ENCODE data around the gene ACCS. TPM values are rescaled to one million over a fixed set of nuclear protein-coding genes. Genes with fewer than 3 reads are reported as not detected.
A peak's percentile ranks its signal among the peaks of the same experiment; 100 is the strongest.

Gene ACCS
- total RNA-seq, 2 donors from 2014 or later, result 10.6 to 16.6 TPM

GRCh38 chr11:44049832-44050231, 16.2 kb upstream of the ACCS start:
- Histone ChIP-seq H3K36me3 (ENCODE audit: control insufficient read depth, insufficient read depth, low read length) (no peaks in the 10 kb centered on the region), H3K4me3 (ENCODE audit: low read length) (no peak overlapping the region), H3K27ac (ENCODE audit: low read depth, low read length) (no peak overlapping the region), H3K27me3 (ENCODE audit: control insufficient read depth, insufficient read depth, low read length, poor library complexity, severe bottlenecking) (peaks cover 8% of the 10 kb centered on the region), H3K9me3 (ENCODE audit: control insufficient read depth, low read length) (no peaks in the 10 kb centered on the region), H3K4me1 (ENCODE audit: control insufficient read depth, insufficient read depth, low read length) (no peaks in the 10 kb centered on the region), H3K9ac (ENCODE audit: extremely low read depth, low read length, poor library complexity, severe bottlenecking) (no peak overlapping the region)
- Mint-ChIP-seq H3K4me3 (no peak overlapping the region), H3K36me3 (ENCODE audit: low read depth) (no peaks in the 10 kb centered on the region), H3K27me3 (ENCODE audit: insufficient read depth) (peaks cover 21% of the 10 kb centered on the region), H3K4me1 (no peaks in the 10 kb centered on the region), H3K9me3 (no peaks in the 10 kb centered on the region), H3K27ac (no peak overlapping the region)
- TF ChIP-seq, protein P1, sequence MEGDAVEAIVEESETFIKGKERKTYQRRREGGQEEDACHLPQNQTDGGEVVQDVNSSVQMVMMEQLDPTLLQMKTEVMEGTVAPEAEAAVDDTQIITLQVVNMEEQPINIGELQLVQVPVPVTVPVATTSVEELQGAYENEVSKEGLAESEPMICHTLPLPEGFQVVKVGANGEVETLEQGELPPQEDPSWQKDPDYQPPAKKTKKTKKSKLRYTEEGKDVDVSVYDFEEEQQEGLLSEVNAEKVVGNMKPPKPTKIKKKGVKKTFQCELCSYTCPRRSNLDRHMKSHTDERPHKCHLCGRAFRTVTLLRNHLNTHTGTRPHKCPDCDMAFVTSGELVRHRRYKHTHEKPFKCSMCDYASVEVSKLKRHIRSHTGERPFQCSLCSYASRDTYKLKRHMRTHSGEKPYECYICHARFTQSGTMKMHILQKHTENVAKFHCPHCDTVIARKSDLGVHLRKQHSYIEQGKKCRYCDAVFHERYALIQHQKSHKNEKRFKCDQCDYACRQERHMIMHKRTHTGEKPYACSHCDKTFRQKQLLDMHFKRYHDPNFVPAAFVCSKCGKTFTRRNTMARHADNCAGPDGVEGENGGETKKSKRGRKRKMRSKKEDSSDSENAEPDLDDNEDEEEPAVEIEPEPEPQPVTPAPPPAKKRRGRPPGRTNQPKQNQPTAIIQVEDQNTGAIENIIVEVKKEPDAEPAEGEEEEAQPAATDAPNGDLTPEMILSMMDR (conservative IDR thresholded peaks at IDR 0.05), result no peak
- 83 to 89% methylated on average over 3 of the region's 3 CpGs for WGBS, 2 experiments (ENCODE audit: insufficient coverage in 1 of 2, insufficient read length in 1 of 2)
- DNase-seq, result peak; percentile 4

DNA sequence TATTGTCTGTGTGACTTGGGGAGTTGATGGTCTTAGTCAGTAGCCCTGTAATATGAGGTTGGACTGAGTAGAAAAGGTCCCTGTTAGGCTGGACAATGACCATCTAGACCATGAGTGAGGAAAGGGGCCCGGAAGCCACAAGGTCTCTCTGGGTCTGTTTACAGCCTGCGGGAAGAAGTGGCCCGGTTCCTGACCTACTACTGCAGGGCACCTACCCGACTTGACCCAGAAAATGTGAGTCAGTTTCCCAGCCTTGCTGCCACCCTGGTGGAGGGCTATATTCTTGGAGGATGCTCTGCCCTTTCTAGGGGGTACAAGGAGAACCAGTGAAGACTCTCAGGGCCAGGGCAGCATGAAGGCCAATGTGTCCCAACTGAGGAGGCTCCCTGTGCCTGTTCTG, 14.9 kb upstream of the ACCS start:
- Histone ChIP-seq H3K9ac (ENCODE audit: extremely low read depth, low read length, poor library complexity, severe bottlenecking) (no peak overlapping the region), H3K36me3 (ENCODE audit: control insufficient read depth, insufficient read depth, low read length) (no peaks in the 10 kb centered on the region), H3K27me3 (ENCODE audit: control insufficient read depth, insufficient read depth, low read length, poor library complexity, severe bottlenecking) (peaks cover 2% of the 10 kb centered on the region), H3K4me1 (ENCODE audit: control insufficient read depth, insufficient read depth, low read length) (no peaks in the 10 kb centered on the region), H3K27ac (ENCODE audit: low read depth, low read length) (no peak overlapping the region), H3K9me3 (ENCODE audit: control insufficient read depth, low read length) (no peaks in the 10 kb centered on the region), H3K4me3 (ENCODE audit: low read length) (no peak overlapping the region)
- Mint-ChIP-seq H3K4me1 (no peaks in the 10 kb centered on the region), H3K4me3 (no peak overlapping the region), H3K27ac (no peak overlapping the region), H3K9me3 (no peaks in the 10 kb centered on the region), H3K27me3 (ENCODE audit: insufficient read depth) (peaks cover 24% of the 10 kb centered on the region), H3K36me3 (ENCODE audit: low read depth) (no peaks in the 10 kb centered on the region)
- TF ChIP-seq, protein P1 (conservative IDR thresholded peaks at IDR 0.05), result no peak
- DNase-seq, result peak; percentile 6
- 91 to 96% methylated on average over 4 of the region's 4 CpGs for WGBS, 2 experiments (ENCODE audit: insufficient coverage in 1 of 2, insufficient read length in 1 of 2)

DNA sequence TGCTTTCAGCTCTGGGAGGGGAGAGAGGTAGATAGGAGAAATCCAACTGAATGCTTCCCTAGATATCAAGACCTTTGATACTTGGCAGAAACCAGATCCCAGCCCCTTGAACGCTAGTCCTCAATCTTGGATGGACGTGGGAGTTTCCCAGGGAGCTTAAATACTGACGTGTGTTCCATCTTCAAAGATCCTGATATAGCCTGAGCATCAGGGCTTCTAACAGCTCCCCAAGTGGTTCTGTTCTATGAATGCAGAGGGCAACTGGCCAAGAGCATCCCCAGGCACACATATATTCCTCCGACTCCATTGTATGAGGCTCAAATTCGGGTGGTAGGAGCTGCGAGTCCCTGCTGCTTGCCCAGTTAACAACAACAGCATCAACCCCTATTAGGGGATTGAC, 8.7 kb upstream of the ACCS start:
- Mint-ChIP-seq H3K9me3 (no peaks in the 10 kb centered on the region), H3K36me3 (ENCODE audit: low read depth) (no peaks in the 10 kb centered on the region), H3K4me1 (no peaks in the 10 kb centered on the region), H3K4me3 (no peak overlapping the region), H3K27ac (no peak overlapping the region), H3K27me3 (ENCODE audit: insufficient read depth) (peaks cover 12% of the 10 kb centered on the region)
- Histone ChIP-seq H3K9ac (ENCODE audit: extremely low read depth, low read length, poor library complexity, severe bottlenecking) (no peak overlapping the region), H3K27me3 (ENCODE audit: control insufficient read depth, insufficient read depth, low read length, poor library complexity, severe bottlenecking) (no peaks in the 10 kb centered on the region), H3K27ac (ENCODE audit: low read depth, low read length) (no peak overlapping the region), H3K9me3 (ENCODE audit: control insufficient read depth, low read length) (no peaks in the 10 kb centered on the region), H3K4me3 (ENCODE audit: low read length) (no peak overlapping the region), H3K36me3 (ENCODE audit: control insufficient read depth, insufficient read depth, low read length) (no peaks in the 10 kb centered on the region), H3K4me1 (ENCODE audit: control insufficient read depth, insufficient read depth, low read length) (no peaks in the 10 kb centered on the region)
- 87 to 88% methylated on average over 4 to 6 of the region's 6 CpGs for WGBS, 2 experiments (ENCODE audit: insufficient coverage in 1 of 2, insufficient read length in 1 of 2)
- TF ChIP-seq, protein P1 (conservative IDR thresholded peaks at IDR 0.05), result no peak
- DNase-seq, result no peak

All from endodermal cell (in vitro differentiated cells).